Neuronal stem cell (in vitro differentiated cells): Measurements from ENCODE around the gene CEP128.
A peak's percentile ranks its signal among the peaks of the same experiment; 100 is the strongest.

ENCODE experiments used
- DNase-seq: peaks from one replicate; pipeline ENCODE4 v3.0.0-alpha.2; 2013; ENCODE audit warnings: low spot score
- H2AFZ ChIP-seq: one replicate; pipeline ENCODE4 v1.6.1; 2013; ENCODE audit warnings: mild to moderate bottlenecking, low read length, inconsistent platforms
- H2AK5ac ChIP-seq: 2 replicates; pipeline ENCODE4 v1.6.1; 2013; ENCODE audit warnings: low read depth, mild to moderate bottlenecking, inconsistent platforms, low read length, moderate library complexity, mixed read lengths
- H2BK120ac ChIP-seq: 2 replicates; pipeline ENCODE4 v1.6.1; 2013; ENCODE audit warnings: low read depth, mild to moderate bottlenecking, inconsistent platforms, low read length, moderate library complexity, mixed read lengths
- H2BK12ac ChIP-seq: one replicate; pipeline ENCODE4 v1.6.1; 2013; ENCODE audit warnings: low read length, inconsistent platforms
- H2BK15ac ChIP-seq: 2 replicates; pipeline ENCODE4 v1.6.1; 2013; ENCODE audit warnings: mild to moderate bottlenecking, low read length, inconsistent platforms, mixed read lengths
- H2BK5ac ChIP-seq: one replicate; pipeline ENCODE4 v1.6.1; 2013; ENCODE audit warnings: inconsistent platforms, mild to moderate bottlenecking, low read length, moderate library complexity
- H3K14ac ChIP-seq: one replicate; pipeline ENCODE4 v1.6.1; 2013; ENCODE audit warnings: low read length, inconsistent platforms
- H3K18ac ChIP-seq: 2 replicates; pipeline ENCODE4 v1.6.1; 2013; ENCODE audit warnings: low read length, inconsistent platforms
- H3K23ac ChIP-seq: 2 replicates; pipeline ENCODE4 v1.6.1; 2013; ENCODE audit warnings: low read depth, mild to moderate bottlenecking, mixed read lengths, low read length, inconsistent platforms; ENCODE audit not compliant: poor library complexity
- H3K27ac ChIP-seq: replicated peaks from 3 replicates; pipeline ENCODE4 v1.5.1; 2013; ENCODE audit warnings: low read length, inconsistent platforms
- H3K27me3 ChIP-seq, 3 experiments: 2 replicates each; pipeline ENCODE4 v1.6.1; 2013; ENCODE audit warnings: low read length in 3 of 3, mild to moderate bottlenecking in 2 of 3, inconsistent platforms in 1 of 3, low read depth in 1 of 3, mixed read lengths in 1 of 3, moderate library complexity in 1 of 3; ENCODE audit not compliant: control insufficient read depth in 3 of 3, insufficient read depth in 3 of 3
- H3K36me3 ChIP-seq, 2 donors: replicated peaks in 1 of 2; 2 replicates each; pipeline ENCODE4 v1.6.1; 2013; ENCODE audit warnings: low read length in 2 of 2; ENCODE audit not compliant: control insufficient read depth in 2 of 2, insufficient read depth in 2 of 2
- H3K4ac ChIP-seq: 2 replicates; pipeline ENCODE4 v1.6.1; 2013; ENCODE audit warnings: inconsistent platforms, mild to moderate bottlenecking, low read length, moderate library complexity
- H3K4me1 ChIP-seq, 2 donors: 1 replicate in 1 of 2; 2 replicates in 1 of 2; pipeline ENCODE4 v1.6.1; 2013; ENCODE audit warnings: low read length in 2 of 2, low read depth in 1 of 2; ENCODE audit not compliant: control insufficient read depth in 2 of 2, insufficient read depth in 1 of 2
- H3K4me2 ChIP-seq: one replicate; pipeline ENCODE4 v1.6.1; 2013; ENCODE audit warnings: mild to moderate bottlenecking, low read length, inconsistent platforms; ENCODE audit not compliant: insufficient read depth, poor library complexity, severe bottlenecking
- H3K4me3 ChIP-seq, 2 donors: 2 replicates each; pipeline ENCODE4 v1.5.1; 2013; ENCODE audit warnings: low read length in 2 of 2, mild to moderate bottlenecking in 2 of 2, inconsistent platforms in 1 of 2, moderate library complexity in 1 of 2
- H3K79me1 ChIP-seq: one replicate; pipeline ENCODE4 v1.6.1; 2013; ENCODE audit warnings: low read depth, mild to moderate bottlenecking, inconsistent platforms, low read length, moderate library complexity
- H3K9ac ChIP-seq: one replicate; pipeline ENCODE4 v1.6.1; 2013; ENCODE audit warnings: mild to moderate bottlenecking, low read depth, low read length, inconsistent platforms; ENCODE audit not compliant: poor library complexity
- H3K9me3 ChIP-seq, 2 donors: replicated peaks in 1 of 2; 2 replicates each; pipeline versions ENCODE3 to v1.6.1; 2013; ENCODE audit warnings: low read length in 2 of 2, mild to moderate bottlenecking in 2 of 2, inconsistent platforms in 1 of 2, low read depth in 1 of 2, mixed read lengths in 1 of 2, moderate library complexity in 1 of 2; ENCODE audit not compliant: control insufficient read depth in 2 of 2, insufficient read depth in 1 of 2
- H4K8ac ChIP-seq: one replicate; pipeline ENCODE4 v1.6.1; 2013; ENCODE audit warnings: low read depth, mild to moderate bottlenecking, inconsistent platforms, low read length, moderate library complexity
- H4K91ac ChIP-seq: one replicate; pipeline ENCODE4 v1.6.1; 2013; ENCODE audit warnings: low read length, low read depth, mild to moderate bottlenecking, inconsistent platforms; ENCODE audit not compliant: poor library complexity
- WGBS, 2 donors: extraction: QIAGEN DNeasy Blood & Tissue Kit; methylation state at CpG; one replicate each; pipeline ENCODE4 v1.1.7; 2013; ENCODE audit warnings: missing lambda C conversion rate in 2 of 2, mixed read lengths in 1 of 2; ENCODE audit not compliant: insufficient read length in 2 of 2, insufficient replicate concordance in 1 of 2; ENCODE audit errors: extremely low coverage in 2 of 2; 5-methylcytosine and 5-hydroxymethylcytosine counted together

CEP128 gene

GRCh38 chr14:80942191-80942600 is 658 bp upstream of the CEP128 start:
- H3K18ac ChIP-seq, result no peak overlapping the region
- no peak overlapping the region for H2BK120ac ChIP-seq
- H3K4me1 ChIP-seq, result peaks cover 3% of the 10 kb centered on the region in 2 donors
- H3K27me3 ChIP-seq, result no peaks in the 10 kb centered on the region
- H3K4me2 ChIP-seq, result peak overlapping the region; percentile 28
- no peak overlapping the region for H4K91ac ChIP-seq
- peaks cover 0 to 10% of the 10 kb centered on the region in 2 donors for H3K36me3 ChIP-seq
- peak overlapping the region; percentile 96 for H2AFZ ChIP-seq
- H2BK12ac ChIP-seq, result no peak overlapping the region
- H3K9ac ChIP-seq, result no peak overlapping the region
- H3K14ac ChIP-seq, result no peak overlapping the region
- no peaks in the 10 kb centered on the region for H3K79me1 ChIP-seq
- H4K8ac ChIP-seq, result no peak overlapping the region
- H3K4ac ChIP-seq, result no peak overlapping the region
- no peak overlapping the region for H2AK5ac ChIP-seq
- no peak overlapping the region for H3K23ac ChIP-seq
- H3K9me3 ChIP-seq, result no peaks in the 10 kb centered on the region
- no peak overlapping the region for H3K27ac ChIP-seq
- peak overlapping the region in 1 of 2 donors; percentile 70 for H3K4me3 ChIP-seq
- no CpG with 5 or more reads among the region's 5 CpGs for WGBS, 2 donors
- peak; percentile 1 for DNase-seq
- no peak overlapping the region for H2BK15ac ChIP-seq
- H2BK5ac ChIP-seq, result no peak overlapping the region

- Histone ChIP-seq H3K36me3 (peaks cover 0 to 15% of the 10 kb centered on the region in 2 donors), H2BK12ac (no peak overlapping the region), H3K27ac (no peak overlapping the region), H2BK15ac (no peak overlapping the region), H3K79me1 (no peaks in the 10 kb centered on the region), H2BK120ac (no peak overlapping the region), H3K4ac (no peak overlapping the region), H2AK5ac (no peak overlapping the region), H3K23ac (no peak overlapping the region), H2BK5ac (no peak overlapping the region), H4K8ac (no peak overlapping the region), H3K18ac (no peak overlapping the region), H4K91ac (no peak overlapping the region), H3K14ac (no peak overlapping the region), H3K9me3 (no peaks in the 10 kb centered on the region), H3K4me3 (no peak overlapping the region), H3K4me1 (peaks cover 3% of the 10 kb centered on the region in 2 donors), H3K9ac (no peak overlapping the region), H3K4me2 (no peak overlapping the region), H3K27me3 (no peaks in the 10 kb centered on the region), H2AFZ (no peak overlapping the region)
- no peak for DNase-seq
- no CpG with 5 or more reads among the region's 1 CpG for WGBS, 2 donors
Measured at GRCh38 chr14:80940146-80940545, 1.4 kb downstream of the CEP128 start.

GRCh38 chr14:80933686-80934085 is 7.9 kb downstream of the CEP128 start:
- no peak overlapping the region for H2BK120ac ChIP-seq
- H4K91ac ChIP-seq, result no peak overlapping the region
- H2AFZ ChIP-seq, result no peak overlapping the region
- no peaks in the 10 kb centered on the region for H3K9me3 ChIP-seq
- no peak overlapping the region for H3K4ac ChIP-seq
- no peaks in the 10 kb centered on the region for H3K4me1 ChIP-seq
- no CpG with 5 or more reads among the region's 4 CpGs for WGBS, 2 donors
- no peak overlapping the region for H3K4me3 ChIP-seq
- no peak overlapping the region for H4K8ac ChIP-seq
- H3K36me3 ChIP-seq, result peaks cover 0 to 9% of the 10 kb centered on the region in 2 donors
- H2BK15ac ChIP-seq, result no peak overlapping the region
- H3K27ac ChIP-seq, result no peak overlapping the region
- H2AK5ac ChIP-seq, result no peak overlapping the region
- H3K18ac ChIP-seq, result no peak overlapping the region
- H3K14ac ChIP-seq, result no peak overlapping the region
- H3K9ac ChIP-seq, result no peak overlapping the region
- no peak for DNase-seq
- no peak overlapping the region for H3K4me2 ChIP-seq
- H2BK12ac ChIP-seq, result no peak overlapping the region
- no peaks in the 10 kb centered on the region for H3K79me1 ChIP-seq
- H3K23ac ChIP-seq, result no peak overlapping the region
- no peak overlapping the region for H2BK5ac ChIP-seq
- H3K27me3 ChIP-seq, result no peaks in the 10 kb centered on the region

- H3K27me3 ChIP-seq, result no peaks in the 10 kb centered on the region
- H3K23ac ChIP-seq, result no peak overlapping the region
- H2BK12ac ChIP-seq, result no peak overlapping the region
- no peak overlapping the region for H2AK5ac ChIP-seq
- no peak overlapping the region for H3K18ac ChIP-seq
- no peak overlapping the region for H3K14ac ChIP-seq
- no peak overlapping the region for H4K8ac ChIP-seq
- no peak overlapping the region for H3K4me2 ChIP-seq
- no peak overlapping the region for H4K91ac ChIP-seq
- no peak overlapping the region for H3K4me3 ChIP-seq
- no peak overlapping the region for H2BK5ac ChIP-seq
- no peak overlapping the region for H2AFZ ChIP-seq
- no peak overlapping the region for H2BK15ac ChIP-seq
- no peak overlapping the region for H3K9ac ChIP-seq
- H3K27ac ChIP-seq, result no peak overlapping the region
- H3K36me3 ChIP-seq, result peaks cover 0 to 5% of the 10 kb centered on the region in 2 donors
- no peak for DNase-seq
- H3K4me1 ChIP-seq, result no peaks in the 10 kb centered on the region
- no peak overlapping the region for H2BK120ac ChIP-seq
- no peaks in the 10 kb centered on the region for H3K79me1 ChIP-seq
- no peaks in the 10 kb centered on the region for H3K9me3 ChIP-seq
- no peak overlapping the region for H3K4ac ChIP-seq
Measured at GRCh38 chr14:80933282-80933681, 8.3 kb downstream of the CEP128 start.
